ENCODE measurements around the gene DHH. TPM values are rescaled to one million over a fixed set of nuclear protein-coding genes. Genes with fewer than 3 reads are reported as not detected.

DHH gene
- total RNA-seq, 4 donors from 2014 or later, result 0.26 to 1.7 (median 1.5) TPM; not detected in 1

DNA sequence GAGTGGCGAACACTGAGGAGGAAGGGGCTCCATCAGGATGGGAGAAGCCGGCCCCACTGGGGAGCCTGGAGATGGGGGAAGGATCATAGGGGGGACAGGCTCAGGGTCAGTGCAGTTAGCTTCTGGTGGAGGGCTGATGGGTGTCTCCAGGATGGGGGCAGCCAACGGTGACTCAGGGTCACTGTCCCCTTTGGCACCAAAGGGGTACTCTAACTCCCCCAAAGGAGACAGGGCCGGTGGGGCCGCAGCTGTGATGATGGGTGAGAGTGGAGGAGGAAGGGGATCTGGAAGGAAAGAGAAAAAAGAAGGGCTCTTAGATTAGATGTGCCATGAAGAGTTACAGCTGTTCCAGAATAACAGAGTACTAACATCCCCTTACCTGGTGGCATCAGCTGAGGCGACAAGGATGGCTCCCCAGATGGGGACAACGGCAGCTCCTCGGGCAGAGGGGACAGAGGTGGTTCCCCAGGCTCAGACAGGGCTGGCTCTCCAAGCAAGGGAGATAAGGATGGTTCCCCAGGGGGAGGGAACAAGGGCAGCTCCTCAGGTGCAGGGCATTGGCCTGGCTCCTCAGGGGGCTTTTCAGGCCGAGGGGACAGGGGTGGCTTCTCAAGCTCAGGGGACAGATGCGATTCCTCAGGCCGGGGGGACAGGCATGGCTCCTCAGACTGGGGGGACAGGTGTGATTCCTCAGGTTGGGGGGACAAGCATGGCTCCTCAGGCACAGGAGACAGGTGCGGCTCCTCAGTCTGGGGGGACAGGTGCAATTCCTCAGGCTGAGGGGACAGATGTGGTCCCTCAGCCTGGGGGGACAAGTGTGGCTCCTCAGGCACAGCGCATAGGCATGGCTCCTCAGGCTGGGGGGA, 43.9 kb downstream of the DHH start:
- DNase-seq, result peak in 1 of 2 donors; percentile 12
- TF ChIP-seq, protein P1, sequence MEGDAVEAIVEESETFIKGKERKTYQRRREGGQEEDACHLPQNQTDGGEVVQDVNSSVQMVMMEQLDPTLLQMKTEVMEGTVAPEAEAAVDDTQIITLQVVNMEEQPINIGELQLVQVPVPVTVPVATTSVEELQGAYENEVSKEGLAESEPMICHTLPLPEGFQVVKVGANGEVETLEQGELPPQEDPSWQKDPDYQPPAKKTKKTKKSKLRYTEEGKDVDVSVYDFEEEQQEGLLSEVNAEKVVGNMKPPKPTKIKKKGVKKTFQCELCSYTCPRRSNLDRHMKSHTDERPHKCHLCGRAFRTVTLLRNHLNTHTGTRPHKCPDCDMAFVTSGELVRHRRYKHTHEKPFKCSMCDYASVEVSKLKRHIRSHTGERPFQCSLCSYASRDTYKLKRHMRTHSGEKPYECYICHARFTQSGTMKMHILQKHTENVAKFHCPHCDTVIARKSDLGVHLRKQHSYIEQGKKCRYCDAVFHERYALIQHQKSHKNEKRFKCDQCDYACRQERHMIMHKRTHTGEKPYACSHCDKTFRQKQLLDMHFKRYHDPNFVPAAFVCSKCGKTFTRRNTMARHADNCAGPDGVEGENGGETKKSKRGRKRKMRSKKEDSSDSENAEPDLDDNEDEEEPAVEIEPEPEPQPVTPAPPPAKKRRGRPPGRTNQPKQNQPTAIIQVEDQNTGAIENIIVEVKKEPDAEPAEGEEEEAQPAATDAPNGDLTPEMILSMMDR (IDR thresholded peaks at IDR 0.05), result no peak
- no peak for TF ChIP-seq POLR2A (IDR thresholded peaks at IDR 0.05)
- Histone ChIP-seq H3K4me1 (peaks cover 0 to 6% of the 10 kb centered on the region in 2 donors), H3K4me3 (no peak overlapping the region), H3K27me3 (no peaks in the 10 kb centered on the region), H3K27ac (no peak overlapping the region), H3K36me3 (peaks cover 0 to 3% of the 10 kb centered on the region in 2 donors), H3K9me3 (no peaks in the 10 kb centered on the region)
- intact Hi-C loops (cut with DNase I; ENCODE audit: low total_unique reads), result no loop called here

DNA sequence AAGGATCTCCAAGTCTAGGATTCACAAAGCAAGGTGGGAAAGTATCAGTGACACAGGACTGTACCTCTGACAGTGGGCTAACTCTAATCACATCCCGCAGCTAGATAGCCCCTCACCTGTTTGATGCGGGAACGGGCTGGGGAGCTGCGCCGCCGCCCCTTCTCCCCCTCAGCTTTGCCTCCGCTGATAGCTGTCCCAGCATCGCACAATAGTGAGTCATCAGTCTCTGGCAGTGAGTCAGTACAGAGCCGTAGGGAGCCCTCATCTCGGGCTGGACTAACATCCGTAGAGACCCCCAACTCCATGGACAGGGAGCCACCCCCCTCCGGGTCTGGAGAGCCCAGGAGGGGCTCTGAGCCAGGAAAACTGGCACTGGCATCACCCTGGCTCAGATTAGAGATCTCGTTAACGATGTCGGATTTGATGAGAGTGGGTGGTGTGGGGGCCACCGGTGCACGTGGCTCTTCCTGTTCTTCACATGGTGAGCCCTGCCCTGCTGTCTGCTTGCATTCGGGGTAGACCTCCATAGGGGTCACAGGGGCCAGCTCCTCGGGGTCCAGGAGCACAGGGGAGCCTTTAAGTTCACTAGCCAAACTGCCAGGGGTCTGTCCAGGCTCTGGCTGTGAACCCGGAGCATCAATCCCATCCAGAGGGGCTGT, 44.9 kb downstream of the DHH start:
- peaks cover 0 to 3% of the 10 kb centered on the region in 2 donors for H3K36me3 ChIP-seq
- no peak overlapping the region for H3K4me3 ChIP-seq
- no peaks in the 10 kb centered on the region for H3K27me3 ChIP-seq
- no peak overlapping the region for H3K27ac ChIP-seq
- TF ChIP-seq, protein P1 (IDR thresholded peaks at IDR 0.05), result no peak
- TF ChIP-seq POLR2A (IDR thresholded peaks at IDR 0.05), result no peak
- intact Hi-C loops (cut with DNase I; ENCODE audit: low total_unique reads), result no loop called here
- peak in 1 of 2 donors; percentile 50 for DNase-seq
- no peaks in the 10 kb centered on the region for H3K9me3 ChIP-seq
- no peaks in the 10 kb centered on the region for H3K4me1 ChIP-seq

DNA sequence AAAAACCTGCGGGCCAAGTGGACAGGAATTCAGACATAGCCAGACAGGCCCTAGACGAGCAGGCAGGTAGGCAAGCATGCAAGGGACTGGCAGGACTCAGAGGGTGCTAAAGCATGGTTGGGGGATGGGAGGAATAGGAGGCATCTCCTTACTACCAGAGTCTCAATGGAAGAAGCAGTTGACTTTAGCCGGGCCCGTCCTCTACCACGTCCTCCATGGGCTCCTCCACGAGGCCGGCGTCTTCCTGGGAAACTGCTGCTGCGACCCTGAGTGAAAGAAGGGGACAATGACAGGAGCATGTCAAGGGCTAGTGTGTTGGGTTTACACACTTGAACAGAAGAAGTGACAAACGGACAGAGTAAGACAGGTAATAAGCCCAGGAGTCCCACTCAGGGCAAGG, 45.6 kb downstream of the DHH start:
- H3K9me3 ChIP-seq, result no peaks in the 10 kb centered on the region
- H3K27me3 ChIP-seq, result no peaks in the 10 kb centered on the region
- peaks cover 0 to 3% of the 10 kb centered on the region in 2 donors for H3K36me3 ChIP-seq
- intact Hi-C loops (cut with DNase I; ENCODE audit: low total_unique reads), result no loop called here
- no peak overlapping the region for H3K27ac ChIP-seq
- H3K4me1 ChIP-seq, result no peaks in the 10 kb centered on the region
- TF ChIP-seq, protein P1 (IDR thresholded peaks at IDR 0.05), result no peak
- no peak for TF ChIP-seq POLR2A (IDR thresholded peaks at IDR 0.05)
- DNase-seq, result no peak
- H3K4me3 ChIP-seq, result no peak overlapping the region

DNA sequence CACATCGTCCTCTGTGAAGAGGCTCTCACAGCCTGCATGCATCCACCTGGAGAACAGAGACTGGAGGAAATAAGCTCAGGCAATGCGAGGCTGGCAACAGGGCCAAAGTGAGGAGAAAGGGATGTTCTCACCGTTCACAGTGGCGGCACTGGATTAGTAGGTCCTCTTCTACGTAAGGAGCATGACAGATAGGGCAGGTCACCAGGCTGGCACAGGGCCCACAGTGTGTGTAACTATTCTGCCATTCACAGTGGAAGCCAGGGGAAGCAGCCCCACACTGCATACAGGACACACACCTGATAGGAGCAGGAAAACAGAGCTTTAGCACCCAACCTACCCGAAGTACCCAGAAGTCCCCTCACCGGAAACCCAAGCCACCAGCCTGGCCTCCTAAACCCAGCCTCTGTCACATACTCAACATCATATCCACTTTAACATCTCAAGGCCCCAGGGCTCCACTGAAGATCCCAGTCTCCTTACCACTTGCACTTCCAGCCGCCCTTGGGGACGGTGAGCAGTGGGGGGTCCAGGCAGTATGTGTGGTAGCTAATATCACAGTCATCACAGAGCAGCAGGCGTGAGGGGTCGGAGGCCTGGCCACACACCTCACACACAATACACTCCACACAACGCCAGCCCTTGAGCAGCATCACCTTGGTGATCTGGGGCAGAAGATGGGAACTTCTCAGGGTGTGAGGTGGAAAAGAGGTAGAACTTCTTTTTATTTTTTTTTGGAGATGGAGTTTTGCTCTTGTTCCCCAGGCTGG, 48.3 kb downstream of the DHH start:
- Histone ChIP-seq H3K4me1 (no peaks in the 10 kb centered on the region), H3K36me3 (peaks cover 0 to 3% of the 10 kb centered on the region in 2 donors), H3K27ac (no peak overlapping the region), H3K9me3 (no peaks in the 10 kb centered on the region), H3K27me3 (no peaks in the 10 kb centered on the region), H3K4me3 (no peak overlapping the region)
- intact Hi-C loops (cut with DNase I; ENCODE audit: low total_unique reads), result no loop called here
- no peak for DNase-seq
- no peak for TF ChIP-seq POLR2A (IDR thresholded peaks at IDR 0.05)
- TF ChIP-seq, protein P1 (IDR thresholded peaks at IDR 0.05), result no peak
